GM23338 (cell line): ENCODE measurements around the gene CIART. TPM values are rescaled to one million over a fixed set of nuclear protein-coding genes. Genes with fewer than 3 reads are reported as not detected.
A peak's percentile ranks its signal among the peaks of the same experiment; 100 is the strongest.

Source experiments
- ATAC-seq: fragments of 200-7000 bp; cut with Tn5 transposase; 3 replicates; pipeline ENCODE4 v1.9.1; 2020
- DNase-seq: peaks from one replicate; pipeline ENCODE4 v3.0.0-alpha.2; 2015; ENCODE audit warnings: low spot score
- H2AFZ ChIP-seq: fragments of 200-600 bp; sonication (generic); 2 replicates; pipeline ENCODE4 v1.8.0; 2016; ENCODE audit warnings: antibody characterized with exemption, mild to moderate bottlenecking, moderate library complexity
- H3F3A ChIP-seq: fragments of 200-600 bp; sonication (generic); replicated peaks from 2 replicates; pipeline ENCODE4 v1.8.0; 2017; ENCODE audit warnings: antibody characterized with exemption, mixed run types, low read depth
- H3K27ac ChIP-seq: fragments of 200-600 bp; sonication (generic); 2 replicates; pipeline ENCODE4 v1.6.1; 2016; ENCODE audit warnings: low read depth
- H3K27me3 ChIP-seq: fragments of 200-600 bp; sonication (generic); 2 replicates; pipeline ENCODE4 v1.8.0; 2016; ENCODE audit warnings: mild to moderate bottlenecking, mixed run types, moderate library complexity; ENCODE audit not compliant: insufficient read depth
- H3K36me3 ChIP-seq: fragments of 200-600 bp; sonication (generic); 2 replicates; pipeline ENCODE4 v1.8.0; 2016; ENCODE audit warnings: mild to moderate bottlenecking; ENCODE audit not compliant: insufficient read depth
- H3K4me1 ChIP-seq: fragments of 200-600 bp; sonication (generic); 2 replicates; pipeline ENCODE4 v1.8.0; 2016; ENCODE audit warnings: mild to moderate bottlenecking, moderate library complexity; ENCODE audit not compliant: insufficient read depth
- H3K4me2 ChIP-seq: fragments of 200-600 bp; sonication (generic); 2 replicates; pipeline ENCODE4 v1.7.1; 2017; ENCODE audit warnings: mixed run types
- H3K4me3 ChIP-seq: fragments of 200-600 bp; sonication (generic); 2 replicates; pipeline ENCODE4 v1.6.1; 2016; ENCODE audit warnings: mixed run types
- H3K79me2 ChIP-seq: fragments of 200-600 bp; sonication (generic); replicated peaks from 2 replicates; pipeline ENCODE4 v1.8.0; 2017; ENCODE audit warnings: mild to moderate bottlenecking; ENCODE audit not compliant: insufficient read depth
- H3K9me2 ChIP-seq: fragments of 200-600 bp; sonication (generic); 2 replicates; pipeline ENCODE4 v1.8.0; 2017; ENCODE audit not compliant: insufficient read depth
- H4K20me1 ChIP-seq: fragments of 200-600 bp; sonication (generic); replicated peaks from 2 replicates; pipeline ENCODE4 v1.8.0; 2017; ENCODE audit warnings: mild to moderate bottlenecking; ENCODE audit not compliant: insufficient read depth
- H3K27ac Mint-ChIP-seq: 2 replicates; pipeline ENCODE4 v1.8.0; 2020; ENCODE audit warnings: inconsistent platforms, mild to moderate bottlenecking, moderate library complexity, mixed read lengths
- H3K27me3 Mint-ChIP-seq: 3 replicates; pipeline ENCODE4 v1.8.0; 2022; ENCODE audit warnings: low read depth, mild to moderate bottlenecking, moderate library complexity, mixed read lengths, inconsistent platforms; ENCODE audit not compliant: insufficient read depth, poor library complexity
- H3K36me3 Mint-ChIP-seq: 3 replicates; pipeline ENCODE4 v1.8.0; 2021; ENCODE audit warnings: low read depth, mild to moderate bottlenecking, inconsistent platforms, moderate library complexity, mixed read lengths
- H3K4me1 Mint-ChIP-seq: 3 replicates; pipeline ENCODE4 v1.8.0; 2020; ENCODE audit warnings: mild to moderate bottlenecking, inconsistent platforms, mixed read lengths
- H3K4me3 Mint-ChIP-seq: 3 replicates; pipeline ENCODE4 v1.8.0; 2021; ENCODE audit warnings: moderate library complexity, mild to moderate bottlenecking, inconsistent platforms, mixed read lengths
- H3K9me3 Mint-ChIP-seq: 3 replicates; pipeline ENCODE4 v1.8.0; 2020; ENCODE audit warnings: moderate library complexity, mild to moderate bottlenecking, inconsistent platforms, mixed read lengths
- EZH2 ChIP-seq: fragments of 200-600 bp; sonication (generic); IDR thresholded peaks from one replicate; pipeline ENCODE4 v1.8.0; 2017; ENCODE audit warnings: antibody characterized with exemption, mild to moderate bottlenecking, low read depth; ENCODE audit not compliant: unreplicated experiment
- EZH2phosphoT487 ChIP-seq: fragments of 200-600 bp; sonication (generic); IDR thresholded peaks from one replicate; pipeline ENCODE4 v1.8.1; 2018; ENCODE audit warnings: antibody characterized with exemption; ENCODE audit not compliant: unreplicated experiment
- JUNB ChIP-seq: IDR thresholded peaks from one replicate; pipeline ENCODE4 v1.6.1; 2016; ENCODE audit warnings: antibody characterized with exemption; ENCODE audit not compliant: unreplicated experiment
- POLR2AphosphoS5 ChIP-seq: IDR thresholded peaks from 2 replicates; pipeline ENCODE4 v1.6.1; 2016; ENCODE audit warnings: antibody characterized with exemption, low read depth
- polyA plus RNA-seq: library from polyadenylated mRNA; unstranded; fragments of >200 nt; fragmentation: Nextera tagmentation; extraction: Ambion mirVana; gene quantifications from 2 replicates; pipeline ENCODE4 v1.2.1, GENCODE V29; 2016
- total RNA-seq: library from RNA; depleted of rRNA; stranded (reverse); fragments of >200 nt; shearing (Covaris generic); gene quantifications from 2 replicates; pipeline ENCODE4 v1.2.3, GENCODE V29; 2014
- TF ChIP-seq, protein P1 (sequence below): IDR thresholded peaks from 2 replicates; pipeline ENCODE4 v1.6.1; 2016; ENCODE audit warnings: antibody characterized with exemption
- TF ChIP-seq, protein P2 (sequence below): IDR thresholded peaks from one replicate; pipeline ENCODE4 v1.6.1; 2018; ENCODE audit warnings: antibody characterized with exemption; ENCODE audit not compliant: unreplicated experiment

CIART gene
- total and polyA plus RNA-seq, 2 experiments from 2014 or later = 9.3 to 16.4 TPM

DNA sequence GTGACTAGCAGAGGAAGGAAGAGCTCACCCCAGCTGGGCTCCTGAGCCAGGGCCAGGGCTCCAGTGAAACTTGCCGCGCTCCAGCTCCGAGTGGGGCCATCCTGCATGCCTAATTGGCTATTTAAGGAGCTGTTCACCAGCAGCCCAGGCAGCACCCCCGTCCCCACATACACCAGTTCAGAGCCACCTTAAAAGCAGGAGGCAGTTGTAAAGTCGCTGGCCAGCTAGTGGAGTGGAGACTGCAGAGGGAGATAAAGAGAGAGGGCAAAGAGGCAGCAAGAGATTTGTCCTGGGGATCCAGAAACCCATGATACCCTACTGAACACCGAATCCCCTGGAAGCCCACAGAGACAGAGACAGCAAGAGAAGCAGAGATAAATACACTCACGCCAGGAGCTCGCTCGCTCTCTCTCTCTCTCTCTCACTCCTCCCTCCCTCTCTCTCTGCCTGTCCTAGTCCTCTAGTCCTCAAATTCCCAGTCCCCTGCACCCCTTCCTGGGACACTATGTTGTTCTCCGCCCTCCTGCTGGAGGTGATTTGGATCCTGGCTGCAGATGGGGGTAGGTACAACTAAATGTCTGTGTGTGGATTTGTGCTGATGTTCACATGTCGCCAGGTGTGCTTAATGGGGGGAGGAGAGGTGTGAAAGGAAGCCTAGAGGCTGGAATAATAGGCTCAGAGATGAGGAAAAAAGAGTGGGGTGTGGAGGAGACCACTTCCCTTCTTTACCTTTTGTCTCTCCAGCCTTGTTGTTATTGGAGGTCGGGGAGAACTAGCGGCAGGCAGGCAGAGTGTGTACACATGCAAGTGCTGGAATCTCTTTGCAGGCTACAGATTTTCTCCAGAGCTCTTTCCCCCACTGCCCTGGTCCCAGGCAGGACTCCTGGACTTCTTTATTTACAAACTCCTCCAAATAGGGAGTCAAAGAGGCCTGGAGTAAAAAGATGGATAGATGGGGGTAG, 24.4 kb upstream of the CIART start, which contains the start of gene CA14:
CA14 (plus strand) TSS at position 151 of the 962 bp plus-strand sequence; CDS start at position 506, 355 bp downstream.
- Histone ChIP-seq H3K4me2 (peak within 1 kb of the TSS; percentile 95), H3K9me2 (no peaks in the 10 kb centered on the region), H3F3A (peaks cover 28% of the 10 kb centered on the region), H4K20me1 (peaks cover 10% of the 10 kb centered on the region), H2AFZ (no peak within 1 kb of the TSS), H3K27ac (peak within 1 kb of the TSS; percentile 89), H3K36me3 (peaks cover 10% of the 10 kb centered on the region; the same call in 1 of the 2 replicates), H3K4me3 (peak within 1 kb of the TSS; percentile 88), H3K79me2 (peaks cover 26% of the 10 kb centered on the region), H3K4me1 (peaks cover 21% of the 10 kb centered on the region), H3K27me3 (no peaks in the 10 kb centered on the region)
- peaks cover 2% of the 10 kb centered on the region; the same call in 2 of the 3 replicates for H3K9me3 Mint-ChIP-seq
- DNase-seq (peak; percentile 72), ATAC-seq (peak; percentile 36)
- peak within 1 kb of the TSS; percentile 98 for H3K27ac Mint-ChIP-seq
- TF ChIP-seq POLR2AphosphoS5 = peak; percentile 50; the same call in 1 of the 2 replicates
- no peak for TF ChIP-seq EZH2phosphoT487
- H3K27me3 Mint-ChIP-seq = peaks cover 8% of the 10 kb centered on the region
- peak within 1 kb of the TSS; percentile 91 for H3K4me3 Mint-ChIP-seq
- peaks cover 41% of the 10 kb centered on the region for H3K4me1 Mint-ChIP-seq
- peaks cover 25% of the 10 kb centered on the region for H3K36me3 Mint-ChIP-seq

GRCh38 chr1:150259217-150259616, 23.1 kb upstream of the CIART start:
- H3K9me2 ChIP-seq = no peaks in the 10 kb centered on the region
- H3K36me3 ChIP-seq = peaks cover 11% of the 10 kb centered on the region; the same call in 1 of the 2 replicates
- no peak overlapping the region for H2AFZ ChIP-seq
- ATAC-seq (no peak), DNase-seq (no peak)
- peaks cover 26% of the 10 kb centered on the region for H3K79me2 ChIP-seq
- H3K9me3 Mint-ChIP-seq = peaks cover 2% of the 10 kb centered on the region; the same call in 2 of the 3 replicates
- H3K4me1 Mint-ChIP-seq = peaks cover 41% of the 10 kb centered on the region
- H3K27me3 Mint-ChIP-seq = peaks cover 16% of the 10 kb centered on the region
- H3K4me1 ChIP-seq = peaks cover 21% of the 10 kb centered on the region
- H3K4me3 ChIP-seq = peak overlapping the region; percentile 88
- H3K4me3 Mint-ChIP-seq = peak overlapping the region; percentile 91
- peak overlapping the region; percentile 98 for H3K27ac Mint-ChIP-seq
- H3K27ac ChIP-seq = peak overlapping the region; percentile 89
- H3K4me2 ChIP-seq = peak overlapping the region; percentile 95
- H3K27me3 ChIP-seq = no peaks in the 10 kb centered on the region
- peaks cover 30% of the 10 kb centered on the region for H3F3A ChIP-seq
- peaks cover 35% of the 10 kb centered on the region for H3K36me3 Mint-ChIP-seq
- TF ChIP-seq, protein P1, sequence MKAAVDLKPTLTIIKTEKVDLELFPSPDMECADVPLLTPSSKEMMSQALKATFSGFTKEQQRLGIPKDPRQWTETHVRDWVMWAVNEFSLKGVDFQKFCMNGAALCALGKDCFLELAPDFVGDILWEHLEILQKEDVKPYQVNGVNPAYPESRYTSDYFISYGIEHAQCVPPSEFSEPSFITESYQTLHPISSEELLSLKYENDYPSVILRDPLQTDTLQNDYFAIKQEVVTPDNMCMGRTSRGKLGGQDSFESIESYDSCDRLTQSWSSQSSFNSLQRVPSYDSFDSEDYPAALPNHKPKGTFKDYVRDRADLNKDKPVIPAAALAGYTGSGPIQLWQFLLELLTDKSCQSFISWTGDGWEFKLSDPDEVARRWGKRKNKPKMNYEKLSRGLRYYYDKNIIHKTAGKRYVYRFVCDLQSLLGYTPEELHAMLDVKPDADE = no peak
- no peak for TF ChIP-seq JUNB
- no peak for TF ChIP-seq EZH2
- TF ChIP-seq, protein P2, sequence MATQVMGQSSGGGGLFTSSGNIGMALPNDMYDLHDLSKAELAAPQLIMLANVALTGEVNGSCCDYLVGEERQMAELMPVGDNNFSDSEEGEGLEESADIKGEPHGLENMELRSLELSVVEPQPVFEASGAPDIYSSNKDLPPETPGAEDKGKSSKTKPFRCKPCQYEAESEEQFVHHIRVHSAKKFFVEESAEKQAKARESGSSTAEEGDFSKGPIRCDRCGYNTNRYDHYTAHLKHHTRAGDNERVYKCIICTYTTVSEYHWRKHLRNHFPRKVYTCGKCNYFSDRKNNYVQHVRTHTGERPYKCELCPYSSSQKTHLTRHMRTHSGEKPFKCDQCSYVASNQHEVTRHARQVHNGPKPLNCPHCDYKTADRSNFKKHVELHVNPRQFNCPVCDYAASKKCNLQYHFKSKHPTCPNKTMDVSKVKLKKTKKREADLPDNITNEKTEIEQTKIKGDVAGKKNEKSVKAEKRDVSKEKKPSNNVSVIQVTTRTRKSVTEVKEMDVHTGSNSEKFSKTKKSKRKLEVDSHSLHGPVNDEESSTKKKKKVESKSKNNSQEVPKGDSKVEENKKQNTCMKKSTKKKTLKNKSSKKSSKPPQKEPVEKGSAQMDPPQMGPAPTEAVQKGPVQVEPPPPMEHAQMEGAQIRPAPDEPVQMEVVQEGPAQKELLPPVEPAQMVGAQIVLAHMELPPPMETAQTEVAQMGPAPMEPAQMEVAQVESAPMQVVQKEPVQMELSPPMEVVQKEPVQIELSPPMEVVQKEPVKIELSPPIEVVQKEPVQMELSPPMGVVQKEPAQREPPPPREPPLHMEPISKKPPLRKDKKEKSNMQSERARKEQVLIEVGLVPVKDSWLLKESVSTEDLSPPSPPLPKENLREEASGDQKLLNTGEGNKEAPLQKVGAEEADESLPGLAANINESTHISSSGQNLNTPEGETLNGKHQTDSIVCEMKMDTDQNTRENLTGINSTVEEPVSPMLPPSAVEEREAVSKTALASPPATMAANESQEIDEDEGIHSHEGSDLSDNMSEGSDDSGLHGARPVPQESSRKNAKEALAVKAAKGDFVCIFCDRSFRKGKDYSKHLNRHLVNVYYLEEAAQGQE = no peak
- peaks cover 10% of the 10 kb centered on the region for H4K20me1 ChIP-seq
